CD4-positive, alpha-beta T cell treated with Interleukin-6 for 4 hours (primary cell): Measurements from ENCODE around the gene C3orf52.
A peak's percentile ranks its signal among the peaks of the same experiment; 100 is the strongest.

ENCODE experiments used
- DNase-seq: peaks from one replicate; pipeline ENCODE4 v3.0.0-alpha.2; 2020; ENCODE audit warnings: mixed read lengths

Gene C3orf52

GRCh38 chr3:112086875-112087524, 811 bp downstream of the C3orf52 start:
- no peak for DNase-seq

GRCh38 chr3:112087746-112088145, 1.6 kb downstream of the C3orf52 start:
- no peak for DNase-seq

- no peak for DNase-seq
Observed at GRCh38 chr3:112088944-112089343, 2.8 kb downstream of the C3orf52 start.

- no peak for DNase-seq
Observed at GRCh38 chr3:112089956-112090886, 4.0 kb downstream of the C3orf52 start.

- DNase-seq, result no peak
Observed at GRCh38 chr3:112090887-112091586, 4.8 kb downstream of the C3orf52 start.

- no peak for DNase-seq
Observed at GRCh38 chr3:112092496-112093179, 6.4 kb downstream of the C3orf52 start.

GRCh38 chr3:112093180-112093522, 7.0 kb downstream of the C3orf52 start:
- DNase-seq, result no peak

- DNase-seq, result no peak
Observed at GRCh38 chr3:112095731-112096130, 9.5 kb downstream of the C3orf52 start.

GRCh38 chr3:112096176-112096575, 10.0 kb downstream of the C3orf52 start:
- no peak for DNase-seq

- DNase-seq, result no peak
Observed at GRCh38 chr3:112097378-112097777, 11.2 kb downstream of the C3orf52 start.

GRCh38 chr3:112101916-112102315, 15.7 kb downstream of the C3orf52 start:
- DNase-seq, result no peak

- DNase-seq, result no peak
Observed at GRCh38 chr3:112104774-112105173, 18.6 kb downstream of the C3orf52 start.

- no peak for DNase-seq
Observed at GRCh38 chr3:112109322-112109721, 23.1 kb downstream of the C3orf52 start.

GRCh38 chr3:112111785-112112402, 25.7 kb downstream of the C3orf52 start:
- peak; percentile 73 for DNase-seq

- no peak for DNase-seq
Observed at GRCh38 chr3:112114576-112115160, 28.5 kb downstream of the C3orf52 start.

GRCh38 chr3:112115161-112115739, 29.1 kb downstream of the C3orf52 start:
- no peak for DNase-seq

- no peak for DNase-seq
Observed at GRCh38 chr3:112115806-112116383, 29.7 kb downstream of the C3orf52 start.

GRCh38 chr3:112116748-112117186, 30.6 kb downstream of the C3orf52 start:
- DNase-seq, result no peak

GRCh38 chr3:112117415-112117814, 31.2 kb downstream of the C3orf52 start:
- DNase-seq, result no peak

GRCh38 chr3:112117841-112118571, 31.8 kb downstream of the C3orf52 start:
- no peak for DNase-seq
